H1 (cell line): Measurements from ENCODE around the gene TBKBP1.

ENCODE experiments used
- POLR2A ChIP-seq, 2 experiments: IDR thresholded peaks; 1 replicate in 1 of 2; 2 replicates in 1 of 2; pipeline ENCODE4 v1.6.1; 2011; ENCODE audit warnings: low read depth in 2 of 2, low read length in 2 of 2, mild to moderate bottlenecking in 2 of 2; ENCODE audit errors: control extremely low read depth in 1 of 2
- POLR2AphosphoS5 ChIP-seq: IDR thresholded peaks from 2 replicates; pipeline ENCODE4 v1.6.1; 2011; ENCODE audit warnings: low read depth, low read length
- RFX5 ChIP-seq: IDR thresholded peaks from 2 replicates; pipeline ENCODE4 v1.6.1; 2011; ENCODE audit warnings: low read depth, low read length, improper control_type of control experiment, borderline replicate concordance
- SP2 ChIP-seq: IDR thresholded peaks from 2 replicates; pipeline ENCODE4 v1.6.1; 2012; ENCODE audit warnings: mild to moderate bottlenecking, low read length, inconsistent platforms
- TF ChIP-seq, protein P1 (sequence below), 3 experiments: IDR thresholded peaks; 1 replicate in 2 of 3; 2 replicates in 1 of 3; pipeline versions ENCODE4 v1.5.1 to v1.6.1; 2011; ENCODE audit warnings: low read length in 3 of 3, mild to moderate bottlenecking in 3 of 3, inconsistent platforms in 2 of 3, low read depth in 1 of 3, moderate library complexity in 1 of 3; ENCODE audit not compliant: insufficient read depth in 1 of 3; ENCODE audit errors: control extremely low read depth in 1 of 3

DNA sequence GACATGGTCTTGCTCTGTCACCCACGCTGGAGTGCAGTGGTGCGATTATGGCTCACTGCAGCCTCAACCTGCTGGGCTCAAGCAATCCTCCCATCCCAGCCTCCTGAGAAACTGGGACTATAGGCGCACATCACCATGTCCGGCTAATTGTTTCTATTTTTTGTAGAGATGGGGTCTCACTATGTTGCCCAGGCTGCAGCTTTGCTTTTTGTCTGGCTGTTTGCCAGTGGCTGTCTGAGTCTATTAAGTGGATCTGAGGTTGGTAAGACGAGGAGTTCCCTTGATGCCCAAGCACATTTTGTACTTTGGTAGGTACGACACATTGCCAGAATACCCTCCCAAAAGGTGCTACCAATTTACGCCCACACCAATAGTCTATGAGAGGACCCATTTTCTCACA is 44.2 kb downstream of the TBKBP1 start:
- TF ChIP-seq POLR2A (IDR thresholded peaks at IDR 0.05; ENCODE audit: control extremely low read depth in 1 of 2, low read depth in 2 of 2, low read length in 2 of 2) (no peak), POLR2AphosphoS5 (no peak), RFX5 (no peak), SP2 (no peak)
- TF ChIP-seq, protein P1, sequence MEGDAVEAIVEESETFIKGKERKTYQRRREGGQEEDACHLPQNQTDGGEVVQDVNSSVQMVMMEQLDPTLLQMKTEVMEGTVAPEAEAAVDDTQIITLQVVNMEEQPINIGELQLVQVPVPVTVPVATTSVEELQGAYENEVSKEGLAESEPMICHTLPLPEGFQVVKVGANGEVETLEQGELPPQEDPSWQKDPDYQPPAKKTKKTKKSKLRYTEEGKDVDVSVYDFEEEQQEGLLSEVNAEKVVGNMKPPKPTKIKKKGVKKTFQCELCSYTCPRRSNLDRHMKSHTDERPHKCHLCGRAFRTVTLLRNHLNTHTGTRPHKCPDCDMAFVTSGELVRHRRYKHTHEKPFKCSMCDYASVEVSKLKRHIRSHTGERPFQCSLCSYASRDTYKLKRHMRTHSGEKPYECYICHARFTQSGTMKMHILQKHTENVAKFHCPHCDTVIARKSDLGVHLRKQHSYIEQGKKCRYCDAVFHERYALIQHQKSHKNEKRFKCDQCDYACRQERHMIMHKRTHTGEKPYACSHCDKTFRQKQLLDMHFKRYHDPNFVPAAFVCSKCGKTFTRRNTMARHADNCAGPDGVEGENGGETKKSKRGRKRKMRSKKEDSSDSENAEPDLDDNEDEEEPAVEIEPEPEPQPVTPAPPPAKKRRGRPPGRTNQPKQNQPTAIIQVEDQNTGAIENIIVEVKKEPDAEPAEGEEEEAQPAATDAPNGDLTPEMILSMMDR (IDR thresholded peaks at IDR 0.05; ENCODE audit: control extremely low read depth in 1 of 3, insufficient read depth in 1 of 3, low read depth in 1 of 3, low read length in 3 of 3), result no peak
